ENCODE results near the gene NAPG. TPM values are rescaled to one million over a fixed set of nuclear protein-coding genes. Genes with fewer than 3 reads are reported as not detected.

NAPG gene
- total and polyA plus RNA-seq, 12 donors, result 14.3 to 49.9 (median 36.1) TPM

- 97% methylated on average over 6 of the region's 6 CpGs for WGBS, 2 donors
- Histone ChIP-seq H3K36me3 (peaks cover 0 to 69% (median 27%) of the 10 kb centered on the region in 9 donors), H3K27ac (no peak overlapping the region), H3K4me3 (no peak overlapping the region), H3K9me3 (no peaks in the 10 kb centered on the region), H3K27me3 (no peaks in the 10 kb centered on the region), H3K4me1 (peaks cover 0 to 13% (median 7%) of the 10 kb centered on the region in 9 donors)
- intact Hi-C loops (cut with DNase I), result loop anchor here in 1 of 10 donors (10.0 kb wide), 1 partner anchor 158 kb away; no protein-coding TSS in a partner anchor
- no peak for TF ChIP-seq CTCF (IDR thresholded peaks at IDR 0.05)
- DNase-seq, result no peak
- no peak for ATAC-seq
These were observed 31.4 kb downstream of the NAPG start for GRCh38 chr18:10557085-10557677.

- Histone ChIP-seq H3K27ac (no peak overlapping the region), H3K9me3 (no peaks in the 10 kb centered on the region), H3K4me3 (no peak overlapping the region), H3K27me3 (no peaks in the 10 kb centered on the region), H3K36me3 (peaks cover 0 to 56% (median 15%) of the 10 kb centered on the region in 9 donors), H3K4me1 (peaks cover 0 to 13% (median 7%) of the 10 kb centered on the region in 9 donors)
- ATAC-seq (no peak), DNase-seq (no peak)
- intact Hi-C loops (cut with DNase I), result loop anchor here in 1 of 10 donors (10.0 kb wide), 1 partner anchor 156 kb away; no protein-coding TSS in a partner anchor
- no peak for TF ChIP-seq CTCF (IDR thresholded peaks at IDR 0.05)
- 83 to 91% methylated on average over 6 of the region's 6 CpGs for WGBS, 2 donors
These were observed 32.6 kb downstream of the NAPG start for GRCh38 chr18:10558243-10558966.

- no peak for DNase-seq
- WGBS, 2 donors, result 90 to 91% methylated on average over 4 of the region's 4 CpGs
- H3K4me1 ChIP-seq, result peaks cover 0 to 13% (median 8%) of the 10 kb centered on the region in 9 donors
- no peaks in the 10 kb centered on the region for H3K9me3 ChIP-seq
- H3K27me3 ChIP-seq, result no peaks in the 10 kb centered on the region
- no peak for ATAC-seq
- intact Hi-C loops (cut with DNase I), result loop anchor here in 1 of 10 donors (10.0 kb wide), 1 partner anchor 156 kb away; no protein-coding TSS in a partner anchor
- no peak overlapping the region for H3K4me3 ChIP-seq
- H3K36me3 ChIP-seq, result peaks cover 0 to 51% (median 9%) of the 10 kb centered on the region in 9 donors
- no peak for TF ChIP-seq CTCF (IDR thresholded peaks at IDR 0.05)
- H3K27ac ChIP-seq, result no peak overlapping the region
These were observed 33.1 kb downstream of the NAPG start for GRCh38 chr18:10558967-10559298.

GRCh38 chr18:10559553-10560451 lies 34.0 kb downstream of the NAPG start:
- no peaks in the 10 kb centered on the region for H3K9me3 ChIP-seq
- H3K4me1 ChIP-seq, result peaks cover 0 to 18% (median 12%) of the 10 kb centered on the region in 9 donors
- peaks cover 0 to 42% (median under 1%) of the 10 kb centered on the region in 9 donors for H3K36me3 ChIP-seq
- intact Hi-C loops (cut with DNase I), result loop anchor here in 8 of 10 donors (5.0 to 10.0 kb wide), 8 partner anchors 155 to 995 kb away; no protein-coding TSS in a partner anchor
- H3K27ac ChIP-seq, result peak overlapping the region in 3 of 10 donors; percentile 31 to 57 (median 46)
- DNase-seq (no peak), ATAC-seq (peak in 7 of 8 donors; percentile 22 to 38 (median 27))
- TF ChIP-seq CTCF (IDR thresholded peaks at IDR 0.05), result no peak
- 36% methylated on average over 17 of the region's 17 CpGs for WGBS, 2 donors
- no peaks in the 10 kb centered on the region for H3K27me3 ChIP-seq
- peak overlapping the region in 7 of 10 donors; percentile 13 to 45 (median 37) for H3K4me3 ChIP-seq

Measured in heart right ventricle (tissue), 16 donors.